Measurements from ENCODE around the gene STAG2.

- TF ChIP-seq POLR2A (IDR thresholded peaks at IDR 0.05; ENCODE audit: low read length) (no peak), GATA1 (IDR thresholded peaks at IDR 0.05; ENCODE audit: low read depth, low read length) (no peak)
Measured at GRCh38 chrX:124103966-124104365, 142.5 kb downstream of the STAG2 start.

All from erythroblast (primary cell).